T-helper 2 cell treated with Interferon-gamma antibody and Interleukin-4, amounts not matched to agents 5 μg/mL and 100 μg/mL, for 36 hours (primary cell): ENCODE measurements around the gene ADM2.

Experiments
- DNase-seq: peaks from one replicate; pipeline ENCODE4 v3.0.0; 2021; ENCODE audit warnings: low spot score
- H3K27ac Mint-ChIP-seq: one replicate; pipeline ENCODE4 v1.8.0; 2021; ENCODE audit warnings: mild to moderate bottlenecking, mixed read lengths
- H3K27me3 Mint-ChIP-seq: one replicate; pipeline ENCODE4 v1.8.0; 2021; ENCODE audit warnings: low read depth, mixed read lengths
- H3K36me3 Mint-ChIP-seq: one replicate; pipeline ENCODE4 v1.8.0; 2021; ENCODE audit warnings: low read depth, mixed read lengths
- H3K4me1 Mint-ChIP-seq: one replicate; pipeline ENCODE4 v1.8.0; 2021; ENCODE audit warnings: low read depth, mixed read lengths
- H3K4me3 Mint-ChIP-seq: one replicate; pipeline ENCODE4 v1.8.0; 2022; ENCODE audit warnings: mild to moderate bottlenecking, moderate library complexity, mixed read lengths
- H3K9me3 Mint-ChIP-seq: one replicate; pipeline ENCODE4 v1.8.0; 2021; ENCODE audit warnings: mixed read lengths

The ADM2 gene

GRCh38 chr22:50497093-50497492 is 15.8 kb downstream of the ADM2 start:
- Mint-ChIP-seq H3K27ac (no peak overlapping the region), H3K27me3 (no peaks in the 10 kb centered on the region), H3K4me1 (peaks cover 4% of the 10 kb centered on the region), H3K4me3 (no peak overlapping the region), H3K9me3 (no peaks in the 10 kb centered on the region), H3K36me3 (peaks cover 1% of the 10 kb centered on the region)
- no peak for DNase-seq

- H3K36me3 Mint-ChIP-seq: peaks cover 2% of the 10 kb centered on the region
- H3K4me3 Mint-ChIP-seq: no peak overlapping the region
- H3K9me3 Mint-ChIP-seq: no peaks in the 10 kb centered on the region
- peak; percentile 57 for DNase-seq
- no peaks in the 10 kb centered on the region for H3K27me3 Mint-ChIP-seq
- H3K27ac Mint-ChIP-seq: no peak overlapping the region
- peaks cover 4% of the 10 kb centered on the region for H3K4me1 Mint-ChIP-seq
Observed at GRCh38 chr22:50498322-50498890, 17.1 kb downstream of the ADM2 start.

GRCh38 chr22:50500452-50500851 is 19.1 kb downstream of the ADM2 start:
- peaks cover 2% of the 10 kb centered on the region for H3K36me3 Mint-ChIP-seq
- no peaks in the 10 kb centered on the region for H3K9me3 Mint-ChIP-seq
- H3K4me3 Mint-ChIP-seq: no peak overlapping the region
- peaks cover 4% of the 10 kb centered on the region for H3K4me1 Mint-ChIP-seq
- no peak for DNase-seq
- no peak overlapping the region for H3K27ac Mint-ChIP-seq
- H3K27me3 Mint-ChIP-seq: no peaks in the 10 kb centered on the region

GRCh38 chr22:50502096-50502495 is 20.8 kb downstream of the ADM2 start:
- peaks cover 4% of the 10 kb centered on the region for H3K4me1 Mint-ChIP-seq
- no peak for DNase-seq
- peak overlapping the region; percentile 20 for H3K27ac Mint-ChIP-seq
- no peak overlapping the region for H3K4me3 Mint-ChIP-seq
- H3K27me3 Mint-ChIP-seq: no peaks in the 10 kb centered on the region
- H3K36me3 Mint-ChIP-seq: peaks cover 5% of the 10 kb centered on the region
- H3K9me3 Mint-ChIP-seq: no peaks in the 10 kb centered on the region

GRCh38 chr22:50502628-50503474 is 21.5 kb downstream of the ADM2 start:
- H3K36me3 Mint-ChIP-seq: peaks cover 8% of the 10 kb centered on the region
- H3K27me3 Mint-ChIP-seq: no peaks in the 10 kb centered on the region
- DNase-seq: no peak
- H3K27ac Mint-ChIP-seq: no peak overlapping the region
- no peak overlapping the region for H3K4me3 Mint-ChIP-seq
- H3K4me1 Mint-ChIP-seq: peaks cover 4% of the 10 kb centered on the region
- no peaks in the 10 kb centered on the region for H3K9me3 Mint-ChIP-seq

- H3K4me3 Mint-ChIP-seq: no peak overlapping the region
- H3K4me1 Mint-ChIP-seq: no peaks in the 10 kb centered on the region
- H3K36me3 Mint-ChIP-seq: peaks cover 8% of the 10 kb centered on the region
- no peak overlapping the region for H3K27ac Mint-ChIP-seq
- no peak for DNase-seq
- H3K9me3 Mint-ChIP-seq: no peaks in the 10 kb centered on the region
- no peaks in the 10 kb centered on the region for H3K27me3 Mint-ChIP-seq
Observed at GRCh38 chr22:50503475-50504145, 22.3 kb downstream of the ADM2 start.

GRCh38 chr22:50504369-50505211 is 23.2 kb downstream of the ADM2 start:
- Mint-ChIP-seq H3K36me3 (peaks cover 11% of the 10 kb centered on the region), H3K27me3 (no peaks in the 10 kb centered on the region), H3K9me3 (no peaks in the 10 kb centered on the region), H3K4me3 (no peak overlapping the region), H3K4me1 (peaks cover 9% of the 10 kb centered on the region), H3K27ac (no peak overlapping the region)
- no peak for DNase-seq

GRCh38 chr22:50505276-50505775 is 24.0 kb downstream of the ADM2 start:
- Mint-ChIP-seq H3K9me3 (no peaks in the 10 kb centered on the region), H3K27ac (no peak overlapping the region), H3K4me1 (peaks cover 10% of the 10 kb centered on the region), H3K27me3 (no peaks in the 10 kb centered on the region), H3K36me3 (peaks cover 12% of the 10 kb centered on the region), H3K4me3 (peak overlapping the region; percentile 43)
- DNase-seq: no peak

GRCh38 chr22:50505776-50506610 is 24.6 kb downstream of the ADM2 start:
- Mint-ChIP-seq H3K36me3 (peaks cover 12% of the 10 kb centered on the region), H3K27ac (peak overlapping the region; percentile 36), H3K27me3 (no peaks in the 10 kb centered on the region), H3K4me3 (peak overlapping the region; percentile 99), H3K9me3 (no peaks in the 10 kb centered on the region), H3K4me1 (peaks cover 10% of the 10 kb centered on the region)
- no peak for DNase-seq

GRCh38 chr22:50506611-50507420 is 25.5 kb downstream of the ADM2 start:
- H3K4me3 Mint-ChIP-seq: peak overlapping the region; percentile 99
- H3K27ac Mint-ChIP-seq: peak overlapping the region; percentile 94
- peaks cover 12% of the 10 kb centered on the region for H3K36me3 Mint-ChIP-seq
- no peak for DNase-seq
- no peaks in the 10 kb centered on the region for H3K27me3 Mint-ChIP-seq
- H3K4me1 Mint-ChIP-seq: peaks cover 10% of the 10 kb centered on the region
- H3K9me3 Mint-ChIP-seq: no peaks in the 10 kb centered on the region

- peak within 1 kb of the TSS; percentile 99 for H3K4me3 Mint-ChIP-seq
- peaks cover 10% of the 10 kb centered on the region for H3K4me1 Mint-ChIP-seq
- H3K9me3 Mint-ChIP-seq: no peaks in the 10 kb centered on the region
- H3K27ac Mint-ChIP-seq: peak within 1 kb of the TSS; percentile 96
- peaks cover 16% of the 10 kb centered on the region for H3K36me3 Mint-ChIP-seq
- DNase-seq: peak; percentile 89
- H3K27me3 Mint-ChIP-seq: no peaks in the 10 kb centered on the region
Observed at GRCh38 chr22:50507421-50507990, 26.2 kb downstream of the ADM2 start, which contains the start of gene LMF2. TSS of gene LMF2 (minus strand) at chr22:50507702. CDS start at chr22:50507675, 27 bp downstream.
